Amniotic epithelial cell (primary cell): ENCODE data around the gene RNF41.
"Not testable (repeated sequence)": the region's sequence is repeated elsewhere in the genome, so short reads cannot be mapped to it uniquely, and the experiment has no call there.

Experiments
- DNase-seq: peaks from one replicate; pipeline ENCODE4 v3.0.0-alpha.2; 2010; ENCODE audit warnings: low read depth

The RNF41 gene

DNA sequence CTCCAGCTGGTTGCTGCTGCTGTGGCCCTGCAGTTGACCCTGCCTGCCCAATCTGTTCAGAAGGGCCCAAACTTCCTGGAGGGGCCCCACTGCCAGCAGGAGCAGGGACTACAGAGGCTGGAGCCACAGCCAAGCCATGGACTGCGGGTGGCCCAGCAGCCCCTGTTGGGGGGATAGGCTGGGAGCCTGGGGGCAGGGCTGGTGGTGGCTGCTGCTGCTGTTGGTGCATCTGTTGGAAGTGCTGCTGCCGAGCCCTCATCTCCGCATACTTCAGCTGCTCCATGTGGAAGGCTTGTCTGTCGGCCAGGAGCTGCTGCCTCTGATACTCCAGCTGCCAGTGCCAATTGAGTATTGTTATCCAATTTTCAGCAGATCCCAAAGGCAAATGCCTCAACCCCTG lies 56.4 kb downstream of the RNF41 start:
- no peak for DNase-seq

DNA sequence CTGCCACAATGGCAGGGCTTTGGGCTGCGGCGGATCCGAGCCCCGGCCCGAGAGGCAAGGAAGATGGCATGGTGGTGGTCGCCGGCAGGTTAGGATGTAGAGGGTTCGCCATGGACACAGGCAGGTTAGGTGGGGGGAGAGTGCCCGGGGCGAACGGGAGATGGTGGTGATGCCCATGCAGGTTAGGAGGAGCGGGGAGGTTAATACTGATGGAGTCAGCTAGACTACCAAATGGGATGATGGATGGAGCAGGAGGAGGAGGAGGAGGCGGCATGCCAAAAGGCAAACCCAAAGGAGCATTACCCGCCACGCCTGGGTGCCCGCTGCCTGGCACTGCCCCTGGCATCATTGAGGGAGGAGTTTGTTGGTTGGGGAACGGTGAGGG lies 57.4 kb downstream of the RNF41 start:
- DNase-seq: no peak

DNA sequence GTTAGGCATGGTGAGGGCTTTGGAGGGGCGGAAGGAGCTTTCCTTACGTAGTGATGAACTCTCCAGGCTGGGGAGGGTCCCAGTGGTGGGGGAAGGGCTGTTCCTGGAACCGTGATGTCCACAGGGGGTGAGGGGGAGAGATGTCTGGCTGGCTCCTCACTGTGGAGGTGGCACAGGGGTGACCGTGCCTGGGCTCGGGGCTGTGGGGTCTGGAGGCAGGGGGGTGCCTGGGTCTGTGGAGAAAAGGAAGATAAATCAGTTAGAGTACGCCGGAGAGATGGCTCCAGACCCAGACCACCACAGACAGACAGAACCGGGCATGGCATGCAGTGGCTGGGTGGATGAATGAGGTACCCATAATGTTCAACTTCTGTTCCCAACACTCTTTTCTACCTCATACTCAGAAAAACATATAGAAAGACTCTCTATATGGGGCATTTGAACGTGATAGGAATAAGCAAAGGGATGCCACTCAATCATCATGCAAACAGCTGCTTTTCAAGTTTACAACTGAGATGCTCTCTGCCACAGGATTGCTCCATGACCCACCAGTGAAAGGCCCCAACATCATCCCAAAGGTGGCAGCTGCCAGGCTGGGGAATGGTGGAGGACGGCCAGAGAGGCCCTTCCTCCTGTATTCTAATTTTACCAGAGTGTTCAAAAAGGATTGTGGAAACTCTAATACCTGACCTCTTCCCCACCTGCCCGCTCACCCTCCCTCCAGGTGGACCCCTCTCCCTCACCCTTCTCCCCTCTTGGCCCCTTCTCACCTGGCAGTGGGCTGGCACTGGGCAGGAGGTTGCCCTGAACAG lies 58.0 kb downstream of the RNF41 start:
- DNase-seq: no peak

- no peak for DNase-seq
Measured at GRCh38 chr12:56162468-56163290, 59.0 kb downstream of the RNF41 start.

- no peak for DNase-seq
Measured at GRCh38 chr12:56161690-56162351, 59.9 kb downstream of the RNF41 start.

DNA sequence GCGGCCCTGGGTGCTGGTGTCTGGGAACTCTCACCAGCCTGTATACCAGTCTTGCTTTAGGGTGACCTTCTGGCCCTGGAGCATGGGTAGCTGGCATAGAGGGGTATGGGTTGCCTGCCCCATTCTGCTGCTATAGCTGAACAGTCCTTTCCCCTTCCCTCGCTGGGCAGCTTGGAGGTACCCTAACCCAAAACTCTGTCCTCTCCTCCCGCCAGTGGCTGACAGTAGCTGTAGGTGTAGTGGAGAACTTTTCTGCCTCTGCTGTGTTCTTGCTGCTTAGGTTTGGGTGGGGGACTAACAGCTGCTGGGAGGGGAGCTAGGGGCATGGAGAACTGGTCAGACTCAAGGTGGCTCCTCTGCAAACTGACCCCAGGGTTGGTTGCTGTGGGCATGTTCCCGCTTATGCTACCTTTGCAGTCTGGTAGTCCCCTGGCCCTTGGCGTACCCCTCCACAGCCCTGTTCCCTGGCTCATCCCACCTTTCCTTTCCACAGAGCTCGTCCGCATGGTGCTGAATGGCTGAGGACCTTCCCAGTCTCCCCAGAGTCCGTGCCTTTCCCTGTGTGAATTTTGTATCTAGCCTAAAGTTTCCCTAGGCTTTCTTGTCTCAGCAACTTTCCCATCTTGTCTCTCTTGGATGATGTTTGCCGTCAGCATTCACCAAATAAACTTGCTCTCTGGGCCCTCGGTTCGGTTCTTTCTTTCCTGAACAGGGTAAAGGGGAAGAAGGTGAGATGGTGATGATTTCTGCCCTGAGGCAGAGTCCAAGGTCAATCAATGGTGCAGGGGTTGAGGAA lies 60.6 kb downstream of the RNF41 start:
- no peak for DNase-seq

DNA sequence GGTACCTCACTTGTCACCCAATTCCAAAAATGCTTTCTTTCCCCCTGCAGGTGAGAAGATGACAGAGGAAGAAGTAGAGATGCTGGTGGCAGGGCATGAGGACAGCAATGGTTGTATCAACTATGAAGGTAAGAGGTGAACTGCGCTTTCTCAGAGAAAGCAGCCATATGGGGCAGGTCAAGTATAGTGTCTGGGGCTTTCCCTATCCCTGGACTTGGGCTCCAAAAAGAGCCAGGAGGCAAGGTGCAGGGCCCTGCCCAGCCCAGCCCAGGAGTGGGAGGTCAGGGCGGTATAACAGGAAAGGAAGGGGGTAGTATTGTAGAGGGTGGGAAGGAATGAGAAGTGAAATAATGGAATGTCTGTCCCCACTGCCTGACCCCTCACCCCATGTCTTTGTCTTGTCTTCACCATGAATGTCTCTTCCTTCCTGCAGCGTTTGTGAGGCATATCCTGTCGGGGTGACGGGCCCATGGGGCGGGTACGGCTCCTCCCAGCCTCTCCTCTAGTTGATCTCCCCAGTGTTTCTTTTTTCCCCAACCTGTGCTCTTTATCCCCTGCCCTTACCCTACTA lies 61.4 kb downstream of the RNF41 start:
- DNase-seq: no peak

- no peak for DNase-seq
Measured at GRCh38 chr12:56159482-56160192, 62.1 kb downstream of the RNF41 start.

- DNase-seq: peak; percentile 64
Measured at GRCh38 chr12:56158926-56159461, 62.7 kb downstream of the RNF41 start.

- DNase-seq: peak; percentile 96
Measured at GRCh38 chr12:56158029-56158925, 63.4 kb downstream of the RNF41 start, which contains the start of gene MYL6. Gene MYL6 (plus strand): TSS chr12:56158359. CDS start chr12:56158402, 43 bp downstream.

- DNase-seq: peak; percentile 72
Measured at GRCh38 chr12:56157201-56158028, 64.3 kb downstream of the RNF41 start.

GRCh38 chr12:56156464-56157200 lies 65.1 kb downstream of the RNF41 start:
- not testable (repeated sequence) for DNase-seq

DNA sequence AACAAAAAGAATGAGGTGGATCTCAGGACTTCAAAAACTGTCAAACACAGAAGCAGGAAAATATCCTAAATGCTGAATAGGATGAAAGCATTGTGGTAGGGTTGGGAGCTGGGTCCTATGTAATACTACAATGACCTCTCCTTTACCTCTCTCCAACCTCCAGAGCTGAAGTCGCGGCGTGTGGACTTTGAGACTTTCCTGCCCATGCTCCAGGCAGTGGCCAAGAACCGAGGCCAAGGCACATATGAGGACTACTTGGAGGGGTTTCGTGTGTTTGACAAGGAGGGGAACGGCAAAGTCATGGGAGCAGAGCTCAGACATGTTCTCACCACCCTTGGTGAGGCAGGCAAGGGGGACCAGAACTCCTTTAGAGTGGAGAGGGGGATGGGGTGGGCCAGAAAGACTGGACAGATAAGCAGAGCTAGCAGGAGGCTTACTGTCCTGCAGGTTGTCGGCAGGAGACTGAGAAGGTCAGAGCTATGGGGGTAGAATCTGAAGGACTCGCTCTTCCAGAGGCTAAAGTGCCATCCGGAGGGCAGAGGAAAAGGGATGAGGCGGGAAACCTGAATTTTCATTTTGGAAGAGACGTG lies 66.4 kb downstream of the RNF41 start:
- no peak for DNase-seq

- DNase-seq: no peak
Measured at GRCh38 chr12:56154818-56155217, 66.9 kb downstream of the RNF41 start.

- DNase-seq: no peak
Measured at GRCh38 chr12:56154246-56154771, 67.4 kb downstream of the RNF41 start.

DNA sequence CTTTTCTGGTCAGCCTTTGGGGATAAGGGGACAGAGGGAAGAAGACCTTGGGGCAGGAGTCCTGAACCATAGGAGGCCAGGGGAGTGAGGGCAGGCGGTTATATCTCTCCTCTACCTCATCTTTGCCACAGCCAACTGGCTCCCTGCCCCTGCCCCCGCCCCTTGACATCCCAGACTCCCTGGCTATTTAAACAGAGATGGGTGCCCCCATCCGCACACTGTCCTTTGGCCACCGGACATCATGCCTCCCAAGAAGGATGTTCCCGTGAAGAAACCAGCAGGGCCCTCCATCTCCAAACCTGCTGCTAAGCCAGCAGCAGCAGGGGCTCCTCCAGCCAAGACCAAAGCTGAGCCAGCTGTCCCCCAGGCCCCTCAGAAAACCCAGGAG lies 68.0 kb downstream of the RNF41 start:
- no peak for DNase-seq
